ENCODE results near the gene HERC6. TPM values are rescaled to one million over a fixed set of nuclear protein-coding genes. Genes with fewer than 3 reads are reported as not detected.

HERC6 gene
- total RNA-seq, 2 donors from 2014 or later, result 9.9 to 12.7 TPM

GRCh38 chr4:88409789-88410188 is 31.1 kb downstream of the HERC6 start:
- no peaks in the 10 kb centered on the region for H3K4me1 ChIP-seq (ENCODE audit: control insufficient read depth, insufficient read depth, low read length)
- no peaks in the 10 kb centered on the region for H3K36me3 ChIP-seq (ENCODE audit: control insufficient read depth, insufficient read depth, low read length)
- DNase-seq, result no peak
- no peak overlapping the region for H3K4me3 ChIP-seq (ENCODE audit: low read length)
- no peak overlapping the region for H3K9ac ChIP-seq (ENCODE audit: extremely low read depth, low read length, poor library complexity, severe bottlenecking)
- peaks cover 5% of the 10 kb centered on the region for H3K9me3 ChIP-seq (ENCODE audit: control insufficient read depth, low read length)
- Mint-ChIP-seq H3K4me1 (no peaks in the 10 kb centered on the region), H3K36me3 (ENCODE audit: low read depth) (peaks cover 24% of the 10 kb centered on the region), H3K4me3 (no peak overlapping the region), H3K27ac (no peak overlapping the region), H3K9me3 (peaks cover 4% of the 10 kb centered on the region), H3K27me3 (ENCODE audit: insufficient read depth) (no peaks in the 10 kb centered on the region)
- TF ChIP-seq, protein P1, sequence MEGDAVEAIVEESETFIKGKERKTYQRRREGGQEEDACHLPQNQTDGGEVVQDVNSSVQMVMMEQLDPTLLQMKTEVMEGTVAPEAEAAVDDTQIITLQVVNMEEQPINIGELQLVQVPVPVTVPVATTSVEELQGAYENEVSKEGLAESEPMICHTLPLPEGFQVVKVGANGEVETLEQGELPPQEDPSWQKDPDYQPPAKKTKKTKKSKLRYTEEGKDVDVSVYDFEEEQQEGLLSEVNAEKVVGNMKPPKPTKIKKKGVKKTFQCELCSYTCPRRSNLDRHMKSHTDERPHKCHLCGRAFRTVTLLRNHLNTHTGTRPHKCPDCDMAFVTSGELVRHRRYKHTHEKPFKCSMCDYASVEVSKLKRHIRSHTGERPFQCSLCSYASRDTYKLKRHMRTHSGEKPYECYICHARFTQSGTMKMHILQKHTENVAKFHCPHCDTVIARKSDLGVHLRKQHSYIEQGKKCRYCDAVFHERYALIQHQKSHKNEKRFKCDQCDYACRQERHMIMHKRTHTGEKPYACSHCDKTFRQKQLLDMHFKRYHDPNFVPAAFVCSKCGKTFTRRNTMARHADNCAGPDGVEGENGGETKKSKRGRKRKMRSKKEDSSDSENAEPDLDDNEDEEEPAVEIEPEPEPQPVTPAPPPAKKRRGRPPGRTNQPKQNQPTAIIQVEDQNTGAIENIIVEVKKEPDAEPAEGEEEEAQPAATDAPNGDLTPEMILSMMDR (conservative IDR thresholded peaks at IDR 0.05), result no peak
- WGBS, 2 experiments (ENCODE audit: insufficient coverage in 1 of 2, insufficient read length in 1 of 2), result 80 to 95% methylated on average over 1 of the region's 1 CpG
- no peaks in the 10 kb centered on the region for H3K27me3 ChIP-seq (ENCODE audit: control insufficient read depth, insufficient read depth, low read length, poor library complexity, severe bottlenecking)
- H3K27ac ChIP-seq (ENCODE audit: low read depth, low read length), result no peak overlapping the region

DNA sequence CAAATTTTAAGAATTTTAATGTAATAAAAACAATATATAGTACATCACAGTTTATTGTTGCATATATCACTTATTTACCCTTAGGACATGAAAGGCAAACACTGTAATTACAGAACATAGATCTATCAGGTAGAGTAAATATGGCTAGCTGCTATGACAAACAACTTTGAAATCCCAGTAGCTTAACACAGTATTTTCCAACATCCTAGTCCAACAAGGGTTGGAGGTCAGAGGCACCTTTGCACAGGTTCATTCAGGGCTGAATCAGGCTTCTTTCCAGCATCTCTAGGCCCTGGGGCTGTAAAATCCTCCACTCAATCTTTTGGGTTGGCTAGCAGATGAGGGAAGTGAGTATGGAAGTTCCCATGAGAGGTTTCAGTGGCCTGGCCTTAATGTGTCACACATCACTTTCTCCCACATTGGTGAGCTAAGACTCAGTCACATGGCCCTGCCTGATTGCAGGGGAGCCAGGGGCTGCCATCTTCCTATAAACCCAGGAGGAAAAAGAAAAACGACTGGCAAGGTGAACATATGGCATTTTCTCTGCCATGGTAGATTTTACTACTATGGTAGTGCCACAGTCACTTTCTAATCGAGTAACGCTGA is 32.9 kb downstream of the HERC6 start:
- H3K27ac Mint-ChIP-seq, result no peak overlapping the region
- no peak overlapping the region for H3K27ac ChIP-seq (ENCODE audit: low read depth, low read length)

DNA sequence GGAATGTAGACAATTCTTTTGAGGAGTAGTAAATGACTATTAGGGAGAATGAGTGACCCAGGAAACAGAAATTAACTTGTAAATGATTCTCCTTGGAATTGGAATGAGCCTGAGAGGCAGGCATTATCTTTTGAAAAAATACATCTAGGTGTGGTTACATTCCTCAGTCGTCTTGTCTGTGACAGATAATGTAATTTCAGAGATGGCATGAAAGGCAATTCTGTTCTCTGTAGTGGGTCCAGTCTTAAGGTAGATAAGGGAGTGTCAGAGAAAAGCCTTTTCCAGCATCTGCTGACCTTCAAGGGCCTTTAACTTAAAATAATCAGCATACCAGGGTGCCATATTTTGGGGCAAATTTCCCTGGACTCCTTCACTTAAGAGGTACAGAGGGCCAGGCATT is 35.1 kb downstream of the HERC6 start:
- Histone ChIP-seq H3K4me1 (ENCODE audit: control insufficient read depth, insufficient read depth, low read length) (no peaks in the 10 kb centered on the region), H3K27me3 (ENCODE audit: control insufficient read depth, insufficient read depth, low read length, poor library complexity, severe bottlenecking) (no peaks in the 10 kb centered on the region), H3K9me3 (ENCODE audit: control insufficient read depth, low read length) (peaks cover 5% of the 10 kb centered on the region), H3K9ac (ENCODE audit: extremely low read depth, low read length, poor library complexity, severe bottlenecking) (no peak overlapping the region), H3K4me3 (ENCODE audit: low read length) (no peak overlapping the region), H3K36me3 (ENCODE audit: control insufficient read depth, insufficient read depth, low read length) (no peaks in the 10 kb centered on the region), H3K27ac (ENCODE audit: low read depth, low read length) (no peak overlapping the region)
- H3K4me1 Mint-ChIP-seq, result no peaks in the 10 kb centered on the region
- H3K4me3 Mint-ChIP-seq, result no peak overlapping the region
- no peak overlapping the region for H3K27ac Mint-ChIP-seq
- TF ChIP-seq, protein P1 (conservative IDR thresholded peaks at IDR 0.05), result no peak
- WGBS, 2 experiments (ENCODE audit: insufficient coverage in 1 of 2, insufficient read length in 1 of 2), result 70 to 83% methylated on average over 1 of the region's 1 CpG
- peaks cover 4% of the 10 kb centered on the region for H3K9me3 Mint-ChIP-seq
- H3K36me3 Mint-ChIP-seq (ENCODE audit: low read depth), result peaks cover 13% of the 10 kb centered on the region
- no peak for DNase-seq
- no peaks in the 10 kb centered on the region for H3K27me3 Mint-ChIP-seq (ENCODE audit: insufficient read depth)

More for the DNA sequence above, 32.9 kb downstream of the HERC6 start:
- Histone ChIP-seq H3K4me1 (ENCODE audit: control insufficient read depth, insufficient read depth, low read length) (no peaks in the 10 kb centered on the region), H3K9me3 (ENCODE audit: control insufficient read depth, low read length) (peaks cover 5% of the 10 kb centered on the region), H3K27me3 (ENCODE audit: control insufficient read depth, insufficient read depth, low read length, poor library complexity, severe bottlenecking) (no peaks in the 10 kb centered on the region), H3K36me3 (ENCODE audit: control insufficient read depth, insufficient read depth, low read length) (no peaks in the 10 kb centered on the region), H3K4me3 (ENCODE audit: low read length) (no peak overlapping the region), H3K9ac (ENCODE audit: extremely low read depth, low read length, poor library complexity, severe bottlenecking) (no peak overlapping the region)
- 93% methylated on average over 3 of the region's 3 CpGs; no CpG with 5 or more reads in 1 of the 2 experiments for WGBS, 2 experiments (ENCODE audit: insufficient coverage in 1 of 2, insufficient read length in 1 of 2)
- TF ChIP-seq, protein P1 (conservative IDR thresholded peaks at IDR 0.05), result no peak
- Mint-ChIP-seq H3K4me1 (no peaks in the 10 kb centered on the region), H3K36me3 (ENCODE audit: low read depth) (peaks cover 24% of the 10 kb centered on the region), H3K27me3 (ENCODE audit: insufficient read depth) (no peaks in the 10 kb centered on the region), H3K4me3 (no peak overlapping the region), H3K9me3 (peaks cover 4% of the 10 kb centered on the region)
- no peak for DNase-seq

Measured in endodermal cell (in vitro differentiated cells).